SIG-M5 treated with dmso at 0.1 percent for 504 hours (cell line): ENCODE measurements around the gene CACNB4.

Experiments
- DNase-seq: peaks from one replicate; lab custom pipeline; 2025; ENCODE audit not compliant: unreplicated experiment; lab: John Stamatoyannopoulos, UW

CACNB4 gene

DNA sequence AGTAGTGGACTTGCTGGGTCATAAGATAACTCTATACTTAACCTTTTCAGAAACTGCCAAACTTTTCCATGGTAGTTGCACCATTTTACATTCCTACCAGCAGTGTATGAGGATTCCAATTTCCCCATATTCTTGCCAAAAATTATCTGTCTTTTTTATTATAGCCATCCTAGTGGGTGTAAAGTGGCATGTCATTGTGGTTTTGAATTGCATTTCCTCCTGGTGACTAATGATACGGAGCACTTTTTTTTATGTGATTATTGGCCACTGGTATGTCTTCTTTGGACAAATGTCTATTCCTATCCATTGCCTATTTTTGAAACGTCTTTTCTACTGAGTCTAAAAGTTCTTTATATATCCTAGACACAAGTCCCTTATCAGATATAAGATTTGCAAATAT lies 44.3 kb downstream of the CACNB4 start:
- DNase-seq: peak; percentile 78

DNA sequence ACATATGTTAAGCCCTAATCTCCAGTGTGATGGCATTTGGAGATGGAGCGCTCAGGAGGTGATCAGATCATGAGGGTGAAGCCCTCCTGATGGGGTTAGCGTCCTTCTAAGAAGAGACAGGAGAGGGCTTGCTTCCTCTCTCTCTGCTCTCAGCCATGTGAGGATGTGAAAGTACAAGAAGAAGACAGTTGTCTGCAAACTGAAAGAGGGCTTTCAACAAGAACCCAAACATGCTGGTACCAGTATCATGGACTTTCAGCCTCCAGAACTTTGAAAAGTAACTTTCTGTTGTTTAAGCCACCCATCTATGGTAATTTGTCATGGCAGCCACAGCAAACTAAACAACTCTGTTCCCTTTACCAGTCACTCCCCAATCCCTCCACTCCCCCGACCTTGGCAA lies 47.4 kb downstream of the CACNB4 start:
- peak; percentile 48 for DNase-seq

DNA sequence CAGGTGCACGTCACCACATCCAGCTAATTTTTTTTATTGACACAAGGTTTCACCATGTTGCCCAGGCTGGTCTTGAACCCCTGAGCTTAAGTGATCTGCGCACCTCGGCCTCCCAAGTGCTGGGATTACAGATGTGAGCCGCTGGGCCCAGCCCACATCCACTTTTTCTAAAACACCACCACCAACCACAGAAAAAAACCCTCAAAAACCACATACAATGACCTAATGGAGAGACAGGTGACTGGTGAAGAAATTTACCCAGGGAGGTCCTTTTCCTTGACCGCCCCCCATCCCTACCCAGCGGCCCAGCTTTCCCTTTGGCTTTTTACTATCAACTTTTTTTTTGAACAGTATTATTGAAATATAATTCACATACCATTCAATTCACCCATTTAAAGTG lies 47.9 kb downstream of the CACNB4 start:
- no peak for DNase-seq

DNA sequence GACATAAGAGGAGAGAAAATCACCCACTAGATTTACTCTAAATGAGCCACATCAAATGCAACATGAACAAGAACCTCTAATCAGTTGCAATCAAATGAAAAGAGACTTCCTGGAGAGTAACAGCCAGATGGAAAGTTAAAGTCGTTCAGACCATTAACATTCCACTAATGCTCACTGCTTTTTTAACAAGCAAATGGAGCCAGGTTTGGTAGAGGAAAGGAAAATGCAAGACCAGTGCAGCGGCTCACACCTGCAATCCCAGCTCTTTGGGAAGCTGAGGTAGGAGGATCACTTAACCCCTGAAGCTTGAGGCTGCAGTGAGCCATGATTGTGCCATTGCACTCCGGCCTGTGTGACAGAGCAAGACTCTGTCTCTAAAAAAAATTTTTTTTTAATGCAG lies 48.5 kb downstream of the CACNB4 start:
- no peak for DNase-seq

DNA sequence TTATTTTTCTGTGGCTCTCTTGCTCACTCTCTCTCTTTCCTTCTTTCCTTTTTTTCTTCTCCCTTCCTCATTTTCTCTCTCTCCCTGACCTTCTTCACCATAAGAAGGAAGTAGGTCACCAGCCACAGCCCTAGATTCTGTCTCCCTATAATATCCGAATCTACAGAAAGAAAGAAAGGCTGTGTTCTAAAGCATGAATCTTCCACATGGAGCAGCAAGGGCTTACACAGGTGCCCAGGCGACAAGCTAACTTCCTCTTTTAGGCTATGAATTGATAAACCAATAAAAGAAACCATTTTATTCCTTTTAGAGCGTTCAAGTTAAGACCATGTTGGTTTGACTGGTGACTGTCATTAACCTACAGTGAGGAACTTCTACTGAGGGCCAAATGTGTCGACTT lies 49.3 kb downstream of the CACNB4 start:
- peak; percentile 30 for DNase-seq

DNA sequence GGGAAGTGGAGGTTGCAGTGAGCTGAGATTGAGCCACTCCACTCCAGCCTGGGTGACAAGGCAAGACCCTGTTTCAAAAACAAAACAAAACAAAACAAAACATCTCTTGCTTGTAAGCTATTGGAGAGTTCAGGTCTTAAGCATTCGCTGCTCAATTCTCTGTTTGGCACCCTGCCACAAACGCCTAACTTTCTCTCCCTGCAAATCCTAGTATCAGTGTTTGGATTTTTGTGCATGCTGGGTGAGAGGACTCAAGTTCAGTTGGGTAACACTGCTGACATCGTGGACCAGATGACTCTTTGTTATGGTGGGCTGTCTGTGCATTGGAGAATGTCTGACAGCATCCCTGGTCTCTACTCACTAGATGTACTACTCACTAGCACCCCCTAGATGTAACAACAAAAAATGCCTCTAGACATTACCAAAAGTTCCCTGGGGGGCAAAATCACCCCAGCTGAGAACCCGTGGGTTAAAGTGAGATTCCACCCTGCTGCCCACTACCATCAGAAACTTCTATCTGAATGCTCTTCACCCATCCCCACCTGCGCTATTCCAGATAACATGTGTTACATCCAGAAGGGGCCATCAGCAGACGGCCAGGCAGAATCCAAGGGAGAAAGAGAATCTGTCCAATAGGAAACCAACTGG lies 50.9 kb downstream of the CACNB4 start:
- DNase-seq: peak; percentile 34

DNA sequence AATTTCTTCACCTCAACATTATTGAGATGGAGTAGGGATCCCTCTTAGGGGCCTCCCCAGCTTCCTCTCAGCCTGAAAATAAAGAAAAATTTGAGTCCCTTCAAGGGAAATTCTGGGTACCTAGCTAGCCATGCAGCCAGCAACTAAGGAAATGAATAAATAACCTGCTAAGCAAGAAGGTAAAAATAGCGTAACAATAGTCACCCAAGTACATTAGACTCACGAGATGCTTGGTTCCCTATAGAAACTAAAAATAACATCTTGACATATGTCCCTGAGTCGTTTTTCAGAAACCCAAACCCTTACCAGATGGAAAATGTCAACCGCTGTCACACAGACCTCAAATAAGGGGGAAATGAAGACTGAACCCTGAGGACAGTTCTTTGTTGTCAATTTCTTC lies 51.9 kb downstream of the CACNB4 start:
- DNase-seq: peak; percentile 48

DNA sequence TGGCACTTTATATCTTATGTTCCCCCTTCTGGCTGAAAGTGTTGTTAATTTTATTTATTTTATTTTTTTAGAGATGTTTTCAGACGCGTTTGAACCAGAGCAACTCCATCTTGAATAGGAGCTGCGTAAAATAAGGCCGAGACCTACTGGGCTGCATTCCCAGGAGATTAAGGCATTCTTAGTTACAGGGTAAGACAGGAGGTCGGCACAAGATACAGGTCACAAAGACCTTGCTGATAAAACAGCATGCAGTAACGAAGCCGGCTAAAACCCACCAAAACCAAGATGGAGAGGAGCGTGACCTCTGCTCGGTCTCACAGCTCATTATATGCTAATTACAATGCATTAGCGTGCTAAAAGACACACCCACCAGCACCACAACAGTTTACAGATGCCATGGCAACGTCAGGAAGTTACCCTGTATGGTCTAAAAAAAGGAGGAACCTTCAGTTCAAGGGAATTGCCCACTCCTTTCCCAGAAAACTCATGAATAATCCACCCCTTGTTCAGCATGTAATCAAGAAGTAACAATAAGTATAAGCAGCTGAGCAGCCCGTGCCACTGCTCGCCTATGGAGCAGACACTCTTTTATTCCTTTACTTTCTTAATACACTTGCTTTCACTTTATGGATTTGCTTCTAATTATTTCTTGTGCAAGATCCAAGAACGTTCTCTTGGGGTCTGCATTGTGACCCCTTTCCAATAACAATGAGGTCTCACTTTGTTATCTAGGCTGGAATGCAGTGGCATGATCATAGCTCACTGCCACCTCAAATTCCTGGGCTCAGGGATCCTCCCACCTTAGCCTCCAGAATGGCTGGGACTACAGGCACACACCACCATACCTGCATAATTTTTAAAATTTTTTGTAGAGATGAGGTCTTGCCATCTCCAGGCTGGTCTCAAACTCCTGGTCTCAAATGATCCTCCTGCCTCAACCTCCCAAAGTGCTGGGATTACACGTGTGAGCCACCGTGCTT lies 55.9 kb downstream of the CACNB4 start:
- no peak for DNase-seq

DNA sequence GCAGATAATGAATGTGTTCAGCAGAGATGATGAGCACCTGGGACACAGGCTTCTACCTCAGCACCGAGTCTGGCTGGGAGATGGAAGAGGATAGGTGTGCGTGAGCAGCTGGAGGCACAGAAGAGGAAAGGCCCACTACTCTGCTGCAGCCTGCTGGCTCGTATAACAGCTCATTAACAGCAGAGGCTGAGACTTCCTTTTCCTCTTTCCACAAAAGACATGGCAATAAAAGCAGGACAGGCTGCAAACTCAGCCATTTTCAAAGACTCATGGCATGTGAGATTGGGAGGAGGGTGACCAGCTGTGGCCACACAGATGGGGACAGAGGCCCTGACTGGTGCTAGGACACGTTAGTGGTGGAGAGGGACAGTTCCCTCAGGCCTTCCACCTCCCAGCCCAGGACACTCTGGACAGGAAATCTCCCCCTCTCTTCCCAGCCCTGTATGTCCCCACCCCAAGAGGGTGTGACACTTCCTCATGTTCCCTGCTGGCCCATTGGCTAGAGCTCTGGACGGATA lies 60.3 kb downstream of the CACNB4 start:
- no peak for DNase-seq

DNA sequence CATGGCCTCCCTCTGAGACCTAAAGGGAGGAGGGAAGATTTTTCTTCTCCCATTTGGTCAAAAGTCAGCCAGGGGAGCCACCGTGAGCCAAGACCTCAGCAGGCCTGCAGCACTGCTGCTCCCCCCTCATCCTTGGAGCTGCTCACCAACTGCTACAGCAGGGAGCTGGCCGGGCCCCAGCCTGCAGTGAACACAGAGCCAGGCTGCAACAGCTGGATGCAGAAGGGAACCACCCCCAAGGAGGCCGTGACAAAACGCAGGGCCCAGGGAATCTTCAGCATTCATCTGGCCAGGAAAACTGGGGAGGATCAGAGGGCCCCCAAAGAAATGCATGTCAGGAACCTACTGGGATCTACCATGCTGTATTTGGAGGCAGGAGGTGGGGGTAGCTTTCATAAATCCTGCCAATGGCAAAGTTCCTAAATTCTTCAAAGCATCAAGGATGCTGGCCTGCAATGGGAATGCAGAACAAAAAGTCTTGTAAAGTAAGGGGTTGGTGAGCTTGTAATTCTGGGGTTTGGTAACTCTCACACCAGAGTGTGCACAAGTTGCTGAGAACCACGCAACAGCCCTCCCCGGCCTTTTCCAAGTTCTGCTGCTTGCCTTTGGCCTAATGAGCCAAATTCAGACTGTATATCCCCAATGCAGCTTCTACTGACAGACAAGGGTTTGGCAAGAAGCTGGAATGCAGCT lies 61.0 kb downstream of the CACNB4 start:
- no peak for DNase-seq

DNA sequence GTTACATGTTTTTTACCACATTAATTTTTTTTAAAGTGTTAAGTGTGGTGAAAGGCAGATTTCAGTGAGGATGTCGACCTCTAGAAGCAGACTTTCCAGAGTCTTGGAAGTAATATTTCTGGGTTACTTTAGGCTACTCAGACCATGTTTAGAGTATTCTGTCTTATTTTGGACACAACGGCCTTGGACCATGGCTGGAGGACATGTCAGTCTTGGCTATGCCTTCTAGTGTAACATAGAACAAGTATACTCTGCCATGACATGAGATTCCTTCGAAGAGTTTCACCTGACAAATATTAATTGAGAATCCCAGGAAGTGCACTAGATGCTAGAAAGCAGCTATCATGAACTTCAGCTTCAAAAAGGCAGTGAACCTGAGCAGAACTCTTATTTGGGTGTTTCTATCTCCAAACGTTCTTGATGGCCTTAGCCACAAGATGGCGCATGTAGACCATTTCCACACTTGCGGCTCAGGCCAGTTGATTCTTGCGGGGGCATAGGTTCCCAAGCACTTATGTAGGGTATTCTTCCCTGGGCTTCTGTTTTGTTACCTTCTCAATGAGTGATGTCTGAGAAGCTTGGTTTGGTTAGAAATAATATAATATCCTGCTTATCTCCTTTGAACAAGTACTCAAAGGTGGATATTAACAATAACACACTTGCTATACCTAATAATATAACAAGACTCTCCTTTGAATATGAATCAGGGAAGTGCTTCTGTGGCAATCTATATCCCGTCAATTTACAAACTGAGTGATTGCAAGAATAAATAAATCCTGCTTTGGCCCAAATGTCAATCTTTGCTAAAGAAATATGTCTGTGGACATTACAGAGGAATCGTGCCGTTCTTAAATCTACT lies 62.0 kb downstream of the CACNB4 start:
- peak; percentile 71 for DNase-seq

DNA sequence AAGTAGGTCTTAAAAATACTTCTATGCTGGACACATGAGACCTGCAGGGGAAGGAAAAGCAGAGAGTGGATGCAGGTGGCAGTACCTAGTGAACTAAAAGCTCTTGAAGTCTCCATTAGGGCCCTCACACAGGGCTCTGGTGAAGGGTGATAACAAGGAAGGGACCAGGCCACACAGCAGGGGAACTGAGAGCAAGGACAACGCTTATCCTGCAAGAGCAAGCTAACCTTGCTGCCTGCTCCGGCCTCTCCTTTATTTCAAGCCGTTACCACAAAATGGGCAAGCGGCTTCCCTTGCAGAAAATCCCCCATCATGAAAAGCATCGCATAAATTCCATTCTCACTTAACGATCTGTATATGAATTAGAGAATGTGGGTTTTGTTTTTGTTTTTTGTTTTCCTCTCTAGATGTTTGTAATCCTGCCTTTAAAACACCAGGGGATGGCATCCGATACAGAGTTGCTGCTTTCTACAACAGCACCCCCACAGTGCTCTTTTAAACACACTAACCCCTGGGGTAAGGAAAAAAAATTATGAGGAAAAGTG lies 64.5 kb downstream of the CACNB4 start:
- no peak for DNase-seq

DNA sequence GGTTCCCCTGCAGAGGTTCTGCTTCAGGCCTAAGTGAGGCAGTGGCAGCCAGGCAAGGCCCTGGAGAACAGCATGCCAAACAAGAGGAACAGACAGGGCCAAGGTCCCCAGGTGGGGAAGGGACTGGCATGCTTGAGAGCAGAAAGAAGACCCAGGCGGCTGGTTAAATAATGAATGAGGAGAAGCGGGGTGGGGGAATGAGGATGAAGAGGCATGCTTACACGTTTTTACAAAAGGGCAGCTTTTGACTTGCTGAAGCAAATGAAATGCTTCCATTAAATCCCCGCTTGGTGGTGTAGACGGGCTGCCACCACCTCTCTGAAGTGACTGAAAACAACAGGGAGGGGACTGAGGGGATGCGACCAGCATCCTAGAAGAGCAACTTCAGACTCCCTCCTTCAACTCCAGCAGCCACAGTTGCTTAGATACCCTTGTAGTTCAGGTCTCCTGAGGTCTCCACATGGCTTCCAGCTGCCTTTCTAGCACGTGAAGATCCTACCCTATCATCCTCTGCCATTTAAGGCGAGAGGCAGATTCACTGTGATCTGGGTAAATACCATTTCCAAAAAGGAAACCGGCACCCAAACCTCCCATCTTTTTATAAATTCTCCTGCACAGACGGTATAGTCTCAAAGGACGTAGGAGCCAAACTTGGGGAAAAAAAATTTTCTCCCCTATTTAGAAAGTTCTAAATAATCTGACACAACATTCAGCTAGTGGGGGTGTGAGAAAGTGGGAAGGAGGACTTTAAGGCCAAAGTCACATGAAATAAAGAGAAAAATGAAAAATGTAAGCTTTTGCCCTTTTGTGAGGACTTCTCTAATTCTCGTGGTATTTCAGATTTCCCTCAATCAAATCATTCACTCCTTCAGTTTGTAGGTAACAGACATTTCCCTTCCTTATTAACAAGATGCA lies 65.6 kb downstream of the CACNB4 start:
- DNase-seq: no peak

DNA sequence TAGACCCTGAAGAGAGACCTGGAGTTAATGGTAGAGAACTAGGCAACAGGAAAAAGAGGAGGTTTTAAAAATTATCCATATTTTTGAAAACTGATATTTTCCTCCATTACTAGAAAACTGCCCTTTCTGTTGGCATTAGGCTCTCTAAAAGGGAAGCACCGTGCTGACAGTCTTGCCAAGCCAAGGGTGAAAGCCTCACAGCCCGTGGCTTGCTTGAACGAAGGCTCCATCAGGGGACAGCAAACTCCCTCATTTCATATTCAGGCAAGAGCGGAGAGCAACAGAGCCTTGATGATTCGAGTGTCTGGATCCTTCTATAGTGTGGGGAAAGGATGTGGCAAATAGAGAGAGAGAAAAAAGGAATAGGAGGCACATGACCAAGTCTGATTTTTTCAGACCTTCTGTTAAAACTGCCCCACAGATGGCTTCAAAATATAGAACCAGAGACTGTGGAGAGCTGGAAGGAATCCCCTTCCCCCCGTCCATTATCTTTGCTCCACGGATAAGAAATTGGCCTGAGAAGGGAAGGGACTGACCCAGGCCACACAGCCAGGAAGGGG lies 67.0 kb downstream of the CACNB4 start:
- DNase-seq: no peak

DNA sequence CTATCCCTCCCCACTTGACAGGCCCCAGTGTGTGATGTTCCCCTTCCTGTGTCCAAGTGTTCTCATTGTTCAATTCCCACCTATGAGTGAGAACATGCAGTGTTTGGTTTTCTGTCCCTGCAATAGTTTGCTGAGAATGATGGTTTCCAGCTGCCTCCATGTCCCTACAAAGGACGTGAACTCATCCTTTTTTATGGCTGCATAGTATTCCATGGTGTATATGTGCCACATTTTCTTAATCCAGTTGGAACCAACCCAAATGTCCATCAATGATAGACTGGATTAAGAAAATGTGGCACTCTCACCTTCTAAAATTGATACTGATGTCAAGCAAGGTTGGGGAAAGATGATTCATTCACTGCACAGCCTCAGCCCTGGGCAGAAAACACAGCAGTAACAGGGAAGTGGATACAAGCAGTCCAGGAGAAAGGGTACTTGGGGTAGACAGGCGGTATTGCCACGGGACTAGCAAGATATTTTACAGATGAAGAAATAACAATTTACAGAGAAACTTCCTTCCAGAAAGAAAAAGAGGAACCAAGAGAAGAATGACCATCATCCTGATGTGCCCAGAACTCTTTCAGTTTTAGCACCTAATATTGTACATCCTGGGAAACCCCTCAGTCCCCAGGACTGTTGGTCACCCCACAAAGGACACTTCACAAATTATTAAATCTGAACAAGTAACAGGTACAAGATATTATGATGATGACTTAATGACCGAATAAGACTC lies 68.1 kb downstream of the CACNB4 start:
- peak; percentile 83 for DNase-seq

DNA sequence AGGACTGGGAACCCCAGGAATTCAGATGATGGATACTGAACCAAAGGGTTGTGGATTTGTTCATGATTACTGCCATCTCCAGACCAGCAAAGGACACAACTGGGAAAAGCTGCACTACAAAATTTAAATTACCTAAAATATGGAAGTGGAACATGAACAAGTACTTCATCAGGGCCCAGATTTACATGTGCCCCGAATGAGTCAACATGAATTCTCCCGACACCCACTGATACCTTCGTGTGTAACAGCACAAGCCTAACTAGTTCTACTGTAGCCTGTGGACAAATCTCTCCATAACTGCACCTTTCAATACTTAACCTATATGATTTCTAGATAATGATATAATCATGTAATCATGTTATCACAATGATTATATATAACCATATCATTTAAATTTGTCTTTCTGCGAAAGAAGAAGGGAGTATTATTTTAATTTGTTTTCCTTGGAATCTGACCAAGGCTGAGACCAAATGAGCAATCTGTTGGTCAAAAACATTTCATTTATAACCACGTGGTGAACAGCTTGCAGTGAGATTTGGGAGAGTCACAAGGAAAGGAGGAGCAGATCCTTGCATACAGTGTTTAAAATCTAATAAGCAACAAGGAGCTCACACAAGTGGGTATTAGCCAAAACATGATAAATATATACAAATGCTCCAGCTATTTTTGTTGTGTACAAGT lies 70.5 kb downstream of the CACNB4 start:
- no peak for DNase-seq

DNA sequence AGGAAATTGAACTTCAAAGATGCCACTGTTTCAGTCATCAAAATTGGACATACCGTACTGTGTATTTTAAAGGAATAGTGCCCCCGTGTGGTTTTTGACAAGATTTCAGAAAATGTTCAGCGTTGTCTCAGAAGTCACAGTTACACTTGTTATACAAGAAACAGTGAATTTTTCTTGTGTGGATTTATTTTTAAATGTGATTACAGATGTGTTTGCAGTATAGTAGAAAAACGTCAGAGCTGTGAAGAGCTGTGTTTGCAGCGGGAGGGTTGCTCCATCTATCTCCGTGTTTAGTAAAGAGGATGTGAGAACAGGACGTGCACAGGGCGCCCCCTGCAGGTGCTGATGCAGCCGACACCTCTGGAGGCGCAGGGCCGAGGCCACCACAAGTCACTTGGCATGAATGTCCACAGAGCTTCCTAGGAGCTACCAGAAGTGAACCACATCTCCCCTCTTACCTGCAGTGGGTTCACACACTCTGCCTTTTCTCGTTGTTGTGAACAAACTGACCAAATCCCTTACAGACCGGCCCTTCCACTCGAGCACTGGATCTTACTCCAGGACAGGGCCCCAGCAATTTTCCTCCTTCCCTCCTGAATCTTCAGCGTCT lies 73.1 kb downstream of the CACNB4 start:
- peak; percentile 85 for DNase-seq
